ENCODE measurements around the gene AFF2. TPM values are rescaled to one million over a fixed set of nuclear protein-coding genes. Genes with fewer than 3 reads are reported as not detected.

The AFF2 gene
- polyA plus RNA-seq, 5 donors, result 3.4 to 5.9 (median 3.9) TPM

- no peak for DNase-seq
Measured at GRCh38 chrX:148741441-148741840, 241.0 kb downstream of the AFF2 start.

GRCh38 chrX:148755111-148755510 is 254.7 kb downstream of the AFF2 start:
- no peak for DNase-seq

- peak; percentile 30 to 53 for DNase-seq
Measured at GRCh38 chrX:148763896-148764295, 263.5 kb downstream of the AFF2 start.

- no peak for DNase-seq
Measured at GRCh38 chrX:148768296-148768695, 267.9 kb downstream of the AFF2 start.

GRCh38 chrX:148771440-148771839 is 271.0 kb downstream of the AFF2 start:
- DNase-seq, result no peak

- no peak for DNase-seq
Measured at GRCh38 chrX:148774276-148774675, 273.9 kb downstream of the AFF2 start.

- no peak for DNase-seq
Measured at GRCh38 chrX:148784137-148784536, 283.7 kb downstream of the AFF2 start.

- no peak for DNase-seq
Measured at GRCh38 chrX:148784856-148785255, 284.4 kb downstream of the AFF2 start.

GRCh38 chrX:148785256-148785655 is 284.8 kb downstream of the AFF2 start:
- no peak for DNase-seq

GRCh38 chrX:148788449-148788848 is 288.0 kb downstream of the AFF2 start:
- no peak for DNase-seq

GRCh38 chrX:148794350-148794749 is 293.9 kb downstream of the AFF2 start:
- no peak for DNase-seq

- DNase-seq, result no peak
Measured at GRCh38 chrX:148804579-148805355, 304.4 kb downstream of the AFF2 start.

- DNase-seq, result no peak
Measured at GRCh38 chrX:148806145-148806870, 305.9 kb downstream of the AFF2 start.

- no peak for DNase-seq
Measured at GRCh38 chrX:148808833-148809232, 308.4 kb downstream of the AFF2 start.

GRCh38 chrX:148811236-148811635 is 310.8 kb downstream of the AFF2 start:
- DNase-seq, result no peak

- DNase-seq, result no peak
Measured at GRCh38 chrX:148813422-148813821, 313.0 kb downstream of the AFF2 start.

- DNase-seq, result no peak
Measured at GRCh38 chrX:148813967-148814366, 313.6 kb downstream of the AFF2 start.

- DNase-seq, result no peak
Measured at GRCh38 chrX:148815218-148815961, 315.0 kb downstream of the AFF2 start.

- no peak for DNase-seq
Measured at GRCh38 chrX:148823986-148824385, 323.6 kb downstream of the AFF2 start.

GRCh38 chrX:148825696-148826095 is 325.3 kb downstream of the AFF2 start:
- no peak for DNase-seq

- DNase-seq, result no peak
Measured at GRCh38 chrX:148836741-148837140, 336.3 kb downstream of the AFF2 start.

- no peak for DNase-seq
Measured at GRCh38 chrX:148850631-148851030, 350.2 kb downstream of the AFF2 start.

GRCh38 chrX:148854306-148854705 is 353.9 kb downstream of the AFF2 start:
- DNase-seq, result no peak

Measured in right lung (tissue), 5 donors.